ENCODE data around the gene NR3C1. TPM values are rescaled to one million over a fixed set of nuclear protein-coding genes. Genes with fewer than 3 reads are reported as not detected.

NR3C1 gene
- polyA plus RNA-seq, 1 donor = 32.6 TPM

DNA sequence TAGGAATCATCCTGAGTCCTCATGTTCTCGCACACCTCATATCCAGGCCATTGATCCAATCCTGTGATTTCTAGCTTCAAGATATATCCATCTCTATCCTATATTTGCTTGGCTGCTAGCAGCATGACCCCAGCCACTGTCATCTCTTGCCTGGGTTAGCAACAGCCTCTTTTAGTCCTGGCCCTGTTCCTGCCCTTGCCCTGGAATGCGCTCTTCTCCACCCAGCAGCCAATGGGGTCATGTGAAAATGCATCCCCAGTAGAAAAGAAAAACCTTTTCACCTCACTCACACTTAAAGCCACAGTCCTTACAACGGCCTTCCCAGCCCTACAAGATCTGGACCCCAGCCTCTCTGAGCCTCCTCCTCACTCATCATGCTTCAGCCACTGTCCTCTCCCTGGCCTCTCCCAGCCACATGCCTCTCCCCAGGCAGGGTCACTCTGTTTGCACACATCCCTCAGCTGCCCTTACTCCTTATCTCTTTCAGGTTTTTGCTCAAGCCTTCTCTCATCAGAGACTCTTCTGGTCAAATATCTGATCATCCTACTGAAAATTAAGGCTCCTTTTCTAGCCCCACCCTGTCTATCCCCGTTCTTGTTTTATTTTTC, 34.3 kb upstream of the NR3C1 start:
- H3K27ac ChIP-seq (ENCODE audit: low read length) = no peak overlapping the region
- no peak overlapping the region for H3K4me3 ChIP-seq (ENCODE audit: low read length)
- H3K9me3 ChIP-seq (ENCODE audit: control insufficient read depth, low read depth, low read length) = no peaks in the 10 kb centered on the region
- H3K36me3 ChIP-seq (ENCODE audit: control insufficient read depth, insufficient read depth, low read length) = no peaks in the 10 kb centered on the region
- H3K27me3 ChIP-seq (ENCODE audit: control insufficient read depth, insufficient read depth, low read length) = no peaks in the 10 kb centered on the region
- 67% methylated on average over 1 of the region's 4 CpGs for WGBS (ENCODE audit: insufficient coverage, low lambda C conversion rate)
- no peak for DNase-seq
- no peaks in the 10 kb centered on the region for H3K4me1 ChIP-seq (ENCODE audit: control insufficient read depth, insufficient read depth, low read length)

DNA sequence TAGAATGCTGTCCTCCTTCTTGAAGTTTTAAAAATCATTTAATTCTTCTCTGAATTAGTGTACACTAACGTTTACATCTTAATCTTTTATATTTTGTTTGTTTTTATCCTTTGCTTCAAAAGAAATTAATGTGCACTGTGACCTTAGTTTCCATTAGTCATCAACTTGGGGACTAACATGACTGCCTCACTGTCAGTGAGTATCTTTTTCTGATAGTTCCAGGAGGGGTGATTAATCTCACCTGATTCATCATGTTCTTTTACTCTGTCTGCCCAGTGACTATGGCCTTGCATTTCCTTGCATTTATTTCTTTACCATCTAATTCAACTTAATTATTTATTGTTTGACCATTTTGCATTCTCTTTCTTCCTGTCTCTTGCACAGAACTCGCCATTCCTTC, 33.4 kb upstream of the NR3C1 start:
- no peak overlapping the region for H3K4me3 ChIP-seq (ENCODE audit: low read length)
- DNase-seq = no peak
- H3K27me3 ChIP-seq (ENCODE audit: control insufficient read depth, insufficient read depth, low read length) = no peaks in the 10 kb centered on the region
- no peak overlapping the region for H3K27ac ChIP-seq (ENCODE audit: low read length)
- 68% methylated on average over 2 of the region's 2 CpGs for WGBS (ENCODE audit: insufficient coverage, low lambda C conversion rate)
- H3K4me1 ChIP-seq (ENCODE audit: control insufficient read depth, insufficient read depth, low read length) = no peaks in the 10 kb centered on the region
- H3K9me3 ChIP-seq (ENCODE audit: control insufficient read depth, low read depth, low read length) = no peaks in the 10 kb centered on the region
- no peaks in the 10 kb centered on the region for H3K36me3 ChIP-seq (ENCODE audit: control insufficient read depth, insufficient read depth, low read length)

GRCh38 chr5:143435210-143435657, 31.7 kb upstream of the NR3C1 start:
- Histone ChIP-seq H3K27ac (ENCODE audit: low read length) (no peak overlapping the region), H3K4me1 (ENCODE audit: control insufficient read depth, insufficient read depth, low read length) (no peaks in the 10 kb centered on the region)
- 65% methylated on average over 3 of the region's 6 CpGs for WGBS (ENCODE audit: insufficient coverage, low lambda C conversion rate)

DNA sequence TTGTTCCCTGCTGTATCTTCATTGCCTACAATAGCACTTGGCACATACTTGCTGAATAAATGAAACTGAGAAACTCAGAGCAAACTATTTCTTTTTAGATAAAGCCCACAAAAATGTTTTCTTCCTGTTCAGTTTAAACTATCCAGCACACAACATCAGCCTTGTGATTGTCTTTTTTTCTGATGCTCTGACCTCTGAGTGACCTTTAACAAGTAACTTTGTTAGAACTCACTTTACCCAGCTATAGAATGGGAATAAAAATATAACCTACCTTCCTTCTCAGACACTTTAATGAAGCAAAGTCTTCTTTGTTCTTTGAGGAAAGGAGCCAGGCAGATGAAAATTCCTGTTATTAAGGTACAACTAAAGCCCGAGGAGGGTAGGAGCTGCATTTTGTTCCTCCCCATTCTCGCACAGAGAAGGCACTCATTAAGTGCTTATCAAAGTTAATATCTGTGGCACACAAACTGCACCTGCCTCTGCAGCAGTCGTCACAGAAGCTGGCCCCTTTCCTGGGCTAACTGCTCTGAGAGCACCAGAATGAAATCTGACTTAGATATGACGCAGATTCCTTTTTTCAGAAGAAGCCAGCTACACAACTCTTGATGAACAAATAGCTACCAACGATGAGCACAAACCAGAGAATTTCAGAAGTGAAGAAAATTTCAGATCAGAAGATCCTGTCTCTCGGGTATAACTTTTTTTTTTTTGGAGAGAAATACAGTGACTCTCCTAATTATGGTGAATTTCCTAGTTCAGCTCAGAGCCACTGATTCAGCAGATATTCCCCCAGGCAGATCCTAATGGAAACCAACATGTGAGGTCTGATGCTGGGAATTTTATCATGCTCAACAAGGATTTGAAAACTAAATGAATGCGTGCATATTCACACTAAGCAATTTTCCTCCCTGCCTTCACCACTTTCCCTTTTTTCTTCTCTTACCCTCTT, 31.0 kb upstream of the NR3C1 start:
- Histone ChIP-seq H3K27me3 (ENCODE audit: control insufficient read depth, insufficient read depth, low read length) (no peaks in the 10 kb centered on the region), H3K9me3 (ENCODE audit: control insufficient read depth, low read depth, low read length) (no peaks in the 10 kb centered on the region), H3K36me3 (ENCODE audit: control insufficient read depth, insufficient read depth, low read length) (no peaks in the 10 kb centered on the region), H3K4me1 (ENCODE audit: control insufficient read depth, insufficient read depth, low read length) (no peaks in the 10 kb centered on the region), H3K4me3 (ENCODE audit: low read length) (no peak overlapping the region), H3K27ac (ENCODE audit: low read length) (no peak overlapping the region)
- WGBS (ENCODE audit: insufficient coverage, low lambda C conversion rate) = 74% methylated on average over 3 of the region's 7 CpGs
- DNase-seq = no peak

More at GRCh38 chr5:143435210-143435657, 31.7 kb upstream of the NR3C1 start:
- Histone ChIP-seq H3K9me3 (ENCODE audit: control insufficient read depth, low read depth, low read length) (no peaks in the 10 kb centered on the region), H3K36me3 (ENCODE audit: control insufficient read depth, insufficient read depth, low read length) (no peaks in the 10 kb centered on the region), H3K4me3 (ENCODE audit: low read length) (no peak overlapping the region), H3K27me3 (ENCODE audit: control insufficient read depth, insufficient read depth, low read length) (no peaks in the 10 kb centered on the region)
- DNase-seq = peak in 1 of 2 donors; percentile 39

DNA sequence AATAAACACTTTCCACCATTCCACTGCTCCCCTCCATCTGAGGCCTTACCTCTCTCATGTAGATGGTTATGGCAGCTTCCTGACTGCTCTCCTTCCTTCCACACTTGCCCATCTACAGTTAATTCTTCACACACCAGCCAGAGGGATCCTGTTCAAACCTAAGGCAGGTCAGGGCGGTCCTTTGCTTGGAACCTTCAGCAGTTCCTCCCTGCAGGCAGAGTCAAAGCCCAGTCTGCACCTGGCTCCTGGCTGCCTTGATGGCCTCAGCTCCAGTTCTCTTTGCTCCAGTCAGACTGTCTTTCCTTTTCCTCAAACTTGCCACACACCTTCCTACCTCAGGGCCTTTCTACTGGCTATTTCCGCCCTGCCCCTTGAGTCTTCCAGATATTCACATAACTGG, 30.2 kb upstream of the NR3C1 start:
- 88% methylated on average over 1 of the region's 2 CpGs for WGBS (ENCODE audit: insufficient coverage, low lambda C conversion rate)
- no peaks in the 10 kb centered on the region for H3K36me3 ChIP-seq (ENCODE audit: control insufficient read depth, insufficient read depth, low read length)
- DNase-seq = no peak
- H3K27me3 ChIP-seq (ENCODE audit: control insufficient read depth, insufficient read depth, low read length) = no peaks in the 10 kb centered on the region
- H3K27ac ChIP-seq (ENCODE audit: low read length) = no peak overlapping the region
- H3K9me3 ChIP-seq (ENCODE audit: control insufficient read depth, low read depth, low read length) = no peaks in the 10 kb centered on the region
- no peaks in the 10 kb centered on the region for H3K4me1 ChIP-seq (ENCODE audit: control insufficient read depth, insufficient read depth, low read length)
- no peak overlapping the region for H3K4me3 ChIP-seq (ENCODE audit: low read length)

- no peaks in the 10 kb centered on the region for H3K36me3 ChIP-seq (ENCODE audit: control insufficient read depth, insufficient read depth, low read length)
- H3K9me3 ChIP-seq (ENCODE audit: control insufficient read depth, low read depth, low read length) = no peaks in the 10 kb centered on the region
- no peaks in the 10 kb centered on the region for H3K27me3 ChIP-seq (ENCODE audit: control insufficient read depth, insufficient read depth, low read length)
- no peaks in the 10 kb centered on the region for H3K4me1 ChIP-seq (ENCODE audit: control insufficient read depth, insufficient read depth, low read length)
- no CpG with 5 or more reads among the region's 7 CpGs for WGBS (ENCODE audit: insufficient coverage, low lambda C conversion rate)
- DNase-seq = no peak
- H3K27ac ChIP-seq (ENCODE audit: low read length) = no peak overlapping the region
- no peak overlapping the region for H3K4me3 ChIP-seq (ENCODE audit: low read length)
Measured at GRCh38 chr5:143432658-143433239, 29.3 kb upstream of the NR3C1 start.

GRCh38 chr5:143431789-143432188, 28.3 kb upstream of the NR3C1 start:
- no CpG with 5 or more reads among the region's 2 CpGs for WGBS (ENCODE audit: insufficient coverage, low lambda C conversion rate)
- Histone ChIP-seq H3K4me1 (ENCODE audit: control insufficient read depth, insufficient read depth, low read length) (no peaks in the 10 kb centered on the region), H3K36me3 (ENCODE audit: control insufficient read depth, insufficient read depth, low read length) (no peaks in the 10 kb centered on the region), H3K9me3 (ENCODE audit: control insufficient read depth, low read depth, low read length) (no peaks in the 10 kb centered on the region), H3K27me3 (ENCODE audit: control insufficient read depth, insufficient read depth, low read length) (no peaks in the 10 kb centered on the region), H3K4me3 (ENCODE audit: low read length) (no peak overlapping the region), H3K27ac (ENCODE audit: low read length) (no peak overlapping the region)
- no peak for DNase-seq

DNA sequence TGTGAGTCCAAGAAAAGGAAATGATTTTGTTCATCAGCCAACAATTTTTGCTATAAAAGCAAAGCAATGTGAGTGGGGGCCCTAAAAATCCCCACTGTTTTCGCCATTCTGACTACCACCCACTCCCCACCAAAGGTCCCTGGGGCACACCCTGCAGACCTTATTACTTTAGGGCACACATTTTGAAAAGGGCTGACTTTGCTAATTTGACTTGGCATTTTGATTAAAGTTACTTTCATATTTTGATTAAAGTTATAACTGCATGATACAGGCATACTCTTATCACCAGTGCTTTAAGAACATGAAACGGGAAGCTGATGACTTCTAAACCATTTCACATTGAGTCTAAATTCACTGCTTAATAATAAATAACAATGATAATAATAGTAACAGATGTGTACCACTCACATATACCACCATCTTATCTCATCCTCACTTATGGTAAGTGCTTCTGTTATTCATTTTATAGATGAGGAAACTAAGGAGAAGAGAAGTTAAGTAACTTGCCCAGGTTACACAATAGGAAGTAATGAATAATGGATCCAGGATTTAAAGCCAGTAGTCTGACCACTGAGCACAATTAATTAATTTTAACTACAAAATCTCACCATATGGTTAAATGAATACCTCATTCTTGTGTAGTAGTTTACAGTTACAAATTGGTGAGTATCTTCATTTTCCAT, 25.4 kb upstream of the NR3C1 start:
- H3K27me3 ChIP-seq (ENCODE audit: control insufficient read depth, insufficient read depth, low read length) = no peaks in the 10 kb centered on the region
- H3K27ac ChIP-seq (ENCODE audit: low read length) = no peak overlapping the region
- no CpG with 5 or more reads among the region's 2 CpGs for WGBS (ENCODE audit: insufficient coverage, low lambda C conversion rate)
- no peaks in the 10 kb centered on the region for H3K36me3 ChIP-seq (ENCODE audit: control insufficient read depth, insufficient read depth, low read length)
- H3K4me1 ChIP-seq (ENCODE audit: control insufficient read depth, insufficient read depth, low read length) = no peaks in the 10 kb centered on the region
- no peak for DNase-seq
- H3K4me3 ChIP-seq (ENCODE audit: low read length) = no peak overlapping the region
- no peaks in the 10 kb centered on the region for H3K9me3 ChIP-seq (ENCODE audit: control insufficient read depth, low read depth, low read length)

DNA sequence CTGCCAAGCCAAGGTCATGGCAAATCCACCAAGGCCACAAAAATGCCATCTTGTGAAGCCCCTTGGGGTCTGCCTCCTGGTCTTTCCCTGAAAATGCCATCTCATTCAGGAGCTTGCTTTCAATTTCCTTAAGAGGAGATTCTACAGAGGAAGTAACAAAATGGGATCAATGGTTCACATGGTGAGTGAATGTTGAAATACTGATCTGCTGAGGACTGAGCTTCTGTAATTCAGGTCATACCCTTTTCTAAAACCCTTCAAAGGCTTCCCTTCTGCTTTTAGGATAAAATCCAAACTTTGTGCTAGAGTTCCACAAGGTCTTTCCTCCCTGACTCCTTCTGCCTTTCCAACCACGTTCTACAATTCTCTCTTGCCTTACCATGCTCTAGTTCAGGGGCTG, 24.7 kb upstream of the NR3C1 start:
- H3K4me1 ChIP-seq (ENCODE audit: control insufficient read depth, insufficient read depth, low read length) = no peaks in the 10 kb centered on the region
- no peak overlapping the region for H3K4me3 ChIP-seq (ENCODE audit: low read length)
- no peak overlapping the region for H3K27ac ChIP-seq (ENCODE audit: low read length)
- H3K27me3 ChIP-seq (ENCODE audit: control insufficient read depth, insufficient read depth, low read length) = no peaks in the 10 kb centered on the region
- H3K36me3 ChIP-seq (ENCODE audit: control insufficient read depth, insufficient read depth, low read length) = no peaks in the 10 kb centered on the region
- no peak for DNase-seq
- 83% methylated on average over 1 of the region's 1 CpG for WGBS (ENCODE audit: insufficient coverage, low lambda C conversion rate)
- no peaks in the 10 kb centered on the region for H3K9me3 ChIP-seq (ENCODE audit: control insufficient read depth, low read depth, low read length)

DNA sequence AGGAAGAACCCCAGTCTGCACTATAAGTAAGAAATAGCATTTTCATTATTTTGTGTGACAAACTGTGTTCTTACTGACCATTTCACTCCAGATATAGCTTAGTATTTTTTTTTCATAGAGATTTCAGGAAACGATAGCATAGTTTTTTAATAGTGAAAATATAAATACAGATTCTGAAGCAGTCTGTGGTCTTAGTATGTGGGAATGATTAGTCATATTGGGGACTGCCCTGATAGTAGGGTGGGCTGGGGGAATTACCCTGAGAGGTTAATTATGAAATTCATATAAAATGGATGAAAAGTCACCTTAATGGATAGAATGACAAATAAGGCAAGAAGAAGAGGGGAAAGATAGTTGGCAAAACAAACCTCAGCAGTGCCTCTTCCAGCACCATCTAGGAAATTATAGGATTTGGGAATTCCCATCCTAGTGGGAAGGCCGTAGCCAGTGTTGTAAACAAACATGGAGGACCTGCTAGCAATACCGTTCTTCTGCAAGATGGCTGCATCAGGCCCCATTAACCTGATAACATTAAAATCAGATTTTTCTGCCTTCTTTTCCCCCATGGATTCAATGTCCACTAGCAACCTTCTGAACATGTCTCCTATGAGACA, 23.7 kb upstream of the NR3C1 start:
- no peak for DNase-seq
- H3K9me3 ChIP-seq (ENCODE audit: control insufficient read depth, low read depth, low read length) = no peaks in the 10 kb centered on the region
- no peak overlapping the region for H3K4me3 ChIP-seq (ENCODE audit: low read length)
- 100% methylated on average over 1 of the region's 3 CpGs for WGBS (ENCODE audit: insufficient coverage, low lambda C conversion rate)
- no peaks in the 10 kb centered on the region for H3K27me3 ChIP-seq (ENCODE audit: control insufficient read depth, insufficient read depth, low read length)
- H3K4me1 ChIP-seq (ENCODE audit: control insufficient read depth, insufficient read depth, low read length) = no peaks in the 10 kb centered on the region
- H3K36me3 ChIP-seq (ENCODE audit: control insufficient read depth, insufficient read depth, low read length) = no peaks in the 10 kb centered on the region
- H3K27ac ChIP-seq (ENCODE audit: low read length) = no peak overlapping the region

Measured in large intestine (tissue), 3 donors.